ENCODE data around the gene SMAD7.

Gene SMAD7

DNA sequence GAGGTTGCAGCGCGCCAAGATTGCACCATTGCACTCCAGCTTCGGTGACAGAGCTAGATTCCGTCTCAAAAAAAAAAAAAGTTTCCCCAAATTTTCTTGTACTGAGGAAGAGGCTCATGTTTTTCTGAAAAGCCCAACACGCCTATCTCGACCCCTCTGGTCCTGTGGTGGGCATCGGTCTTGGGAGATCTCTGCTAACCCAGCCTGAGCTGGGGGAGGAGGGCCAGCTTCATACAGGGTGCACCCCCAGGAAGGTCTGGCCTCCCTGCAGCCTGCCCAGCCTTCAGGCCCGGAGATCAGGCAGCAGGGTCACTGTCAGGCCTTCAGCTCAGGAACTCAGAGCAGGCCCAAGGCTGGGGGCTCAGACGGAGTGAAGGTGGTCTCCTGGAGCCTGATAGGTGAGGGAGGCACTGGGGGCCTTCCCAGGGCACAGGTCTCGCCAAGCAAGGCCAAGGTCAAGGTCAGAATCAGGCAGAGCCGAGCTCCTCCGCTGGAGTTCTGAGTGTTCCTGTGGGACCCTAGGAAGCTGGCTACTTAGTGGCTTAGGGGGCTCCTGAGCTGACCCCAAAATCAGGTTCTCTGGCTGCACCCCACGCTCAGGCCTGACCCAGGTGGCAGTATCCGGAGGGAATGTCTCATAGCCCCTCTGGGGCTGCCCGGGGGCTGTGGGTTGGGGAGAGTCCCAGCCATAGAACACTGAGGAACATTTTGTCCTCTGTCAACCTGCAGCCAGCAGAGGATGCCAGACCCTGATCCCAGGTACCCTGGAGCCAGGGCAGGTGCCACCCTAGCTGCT, 37.9 kb upstream of the SMAD7 start:
- H3K4me3 Mint-ChIP-seq: no peak overlapping the region
- no peaks in the 10 kb centered on the region for H3K9me3 Mint-ChIP-seq
- peaks cover 65% of the 10 kb centered on the region for H3K4me1 Mint-ChIP-seq
- H3K36me3 Mint-ChIP-seq (ENCODE audit: low read depth): no peaks in the 10 kb centered on the region
- TF ChIP-seq, protein P1, sequence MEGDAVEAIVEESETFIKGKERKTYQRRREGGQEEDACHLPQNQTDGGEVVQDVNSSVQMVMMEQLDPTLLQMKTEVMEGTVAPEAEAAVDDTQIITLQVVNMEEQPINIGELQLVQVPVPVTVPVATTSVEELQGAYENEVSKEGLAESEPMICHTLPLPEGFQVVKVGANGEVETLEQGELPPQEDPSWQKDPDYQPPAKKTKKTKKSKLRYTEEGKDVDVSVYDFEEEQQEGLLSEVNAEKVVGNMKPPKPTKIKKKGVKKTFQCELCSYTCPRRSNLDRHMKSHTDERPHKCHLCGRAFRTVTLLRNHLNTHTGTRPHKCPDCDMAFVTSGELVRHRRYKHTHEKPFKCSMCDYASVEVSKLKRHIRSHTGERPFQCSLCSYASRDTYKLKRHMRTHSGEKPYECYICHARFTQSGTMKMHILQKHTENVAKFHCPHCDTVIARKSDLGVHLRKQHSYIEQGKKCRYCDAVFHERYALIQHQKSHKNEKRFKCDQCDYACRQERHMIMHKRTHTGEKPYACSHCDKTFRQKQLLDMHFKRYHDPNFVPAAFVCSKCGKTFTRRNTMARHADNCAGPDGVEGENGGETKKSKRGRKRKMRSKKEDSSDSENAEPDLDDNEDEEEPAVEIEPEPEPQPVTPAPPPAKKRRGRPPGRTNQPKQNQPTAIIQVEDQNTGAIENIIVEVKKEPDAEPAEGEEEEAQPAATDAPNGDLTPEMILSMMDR (IDR thresholded peaks at IDR 0.05): no peak
- H3K27me3 Mint-ChIP-seq (ENCODE audit: low read depth, poor library complexity): peaks cover 16% of the 10 kb centered on the region
- no peak overlapping the region for H3K27ac Mint-ChIP-seq
- no peak for DNase-seq

DNA sequence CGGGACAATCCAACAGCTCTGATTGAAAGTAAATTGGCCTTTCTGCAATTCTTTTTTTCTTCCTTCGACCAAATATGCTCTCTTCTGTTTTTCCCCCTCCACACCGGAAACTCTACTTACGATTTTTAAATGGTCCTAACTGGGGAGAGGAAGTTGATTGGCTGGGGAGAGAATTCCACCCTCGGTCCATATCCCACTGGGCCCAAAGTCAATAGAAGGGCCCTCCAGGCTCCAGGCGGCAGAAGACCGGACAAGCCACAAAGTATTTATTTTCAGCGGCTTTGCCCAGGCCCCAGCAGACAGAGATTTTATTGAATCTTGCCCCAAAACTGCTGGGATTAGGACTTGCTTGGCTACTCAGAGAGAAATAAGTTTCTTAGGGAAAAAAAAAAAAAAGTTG, 37.1 kb upstream of the SMAD7 start:
- no peak overlapping the region for H3K27ac Mint-ChIP-seq
- no peak for DNase-seq
- no peak overlapping the region for H3K4me3 Mint-ChIP-seq
- H3K27me3 Mint-ChIP-seq (ENCODE audit: low read depth, poor library complexity): peaks cover 14% of the 10 kb centered on the region
- TF ChIP-seq, protein P1 (IDR thresholded peaks at IDR 0.05): no peak
- peaks cover 65% of the 10 kb centered on the region for H3K4me1 Mint-ChIP-seq
- no peaks in the 10 kb centered on the region for H3K36me3 Mint-ChIP-seq (ENCODE audit: low read depth)
- no peaks in the 10 kb centered on the region for H3K9me3 Mint-ChIP-seq

DNA sequence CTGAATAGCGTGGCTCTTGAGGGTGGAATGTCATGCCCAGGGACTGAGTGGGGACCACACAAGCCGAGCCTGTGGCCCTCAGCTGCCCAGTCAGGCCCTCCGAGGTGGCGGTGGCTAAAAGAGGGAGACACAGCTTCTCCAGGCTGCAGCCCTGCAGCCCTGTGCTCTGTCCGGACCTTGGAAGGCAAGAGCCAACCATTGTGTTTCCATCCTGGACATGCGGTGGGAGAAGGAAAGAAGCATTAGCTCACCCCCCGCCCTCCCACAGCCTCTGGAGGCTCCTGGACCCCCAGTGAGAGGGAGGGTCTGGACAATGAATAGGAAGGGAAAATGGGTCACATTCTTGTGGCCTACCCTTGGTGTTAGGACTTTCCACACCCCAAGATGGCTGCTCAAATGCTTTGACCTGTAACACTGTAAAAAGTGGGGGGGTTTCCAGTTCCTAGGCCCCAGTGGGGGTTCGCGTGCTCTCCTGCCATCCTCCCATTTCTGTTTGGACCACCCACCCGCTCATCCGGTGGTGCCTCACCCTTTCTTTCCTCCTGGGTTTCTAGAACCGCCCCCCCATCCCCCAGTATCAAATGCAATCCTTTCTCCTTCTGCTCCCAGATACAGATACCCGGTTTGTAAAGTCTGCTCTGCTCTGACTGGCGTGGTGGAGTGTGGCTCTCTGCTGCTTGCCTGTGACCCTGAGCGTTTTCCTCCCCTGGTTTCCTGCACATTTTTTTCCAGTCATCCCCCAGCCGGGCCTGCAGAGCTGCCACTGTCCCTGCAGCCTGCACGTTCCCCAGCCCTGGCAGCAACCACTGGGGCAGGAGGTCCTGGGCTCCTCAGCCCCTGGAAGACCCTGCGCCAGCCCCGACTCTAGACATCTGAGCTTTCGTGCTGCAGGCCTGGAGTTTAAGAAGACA, 36.3 kb upstream of the SMAD7 start:
- Mint-ChIP-seq H3K4me3 (no peak overlapping the region), H3K36me3 (ENCODE audit: low read depth) (no peaks in the 10 kb centered on the region), H3K27ac (no peak overlapping the region), H3K4me1 (peaks cover 65% of the 10 kb centered on the region), H3K27me3 (ENCODE audit: low read depth, poor library complexity) (peaks cover 7% of the 10 kb centered on the region), H3K9me3 (no peaks in the 10 kb centered on the region)
- no peak for DNase-seq
- TF ChIP-seq, protein P1 (IDR thresholded peaks at IDR 0.05): no peak

DNA sequence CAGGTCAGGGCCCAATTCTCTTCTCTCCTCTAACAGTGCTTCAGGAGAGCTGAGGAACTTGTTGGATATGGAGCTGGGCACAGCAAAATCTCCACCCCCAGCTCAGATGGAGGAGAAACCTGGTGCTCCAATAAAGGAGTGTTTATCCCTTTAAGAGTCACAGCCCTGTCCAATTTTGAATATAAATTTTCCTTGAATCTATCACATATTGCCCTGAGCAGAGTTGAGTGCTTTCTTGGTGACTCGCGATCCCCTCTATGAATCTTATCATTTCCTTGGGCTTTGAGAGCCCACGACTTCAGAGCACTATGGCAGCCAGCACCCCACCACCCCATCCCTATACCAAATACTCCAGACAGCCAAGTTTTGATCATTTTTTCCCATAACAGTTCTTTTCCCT, 34.4 kb upstream of the SMAD7 start:
- no peak overlapping the region for H3K27ac Mint-ChIP-seq
- no peaks in the 10 kb centered on the region for H3K9me3 Mint-ChIP-seq
- TF ChIP-seq, protein P1 (IDR thresholded peaks at IDR 0.05): no peak
- no peaks in the 10 kb centered on the region for H3K36me3 Mint-ChIP-seq (ENCODE audit: low read depth)
- H3K4me3 Mint-ChIP-seq: no peak overlapping the region
- H3K4me1 Mint-ChIP-seq: peaks cover 48% of the 10 kb centered on the region
- peaks cover 7% of the 10 kb centered on the region for H3K27me3 Mint-ChIP-seq (ENCODE audit: low read depth, poor library complexity)
- no peak for DNase-seq

DNA sequence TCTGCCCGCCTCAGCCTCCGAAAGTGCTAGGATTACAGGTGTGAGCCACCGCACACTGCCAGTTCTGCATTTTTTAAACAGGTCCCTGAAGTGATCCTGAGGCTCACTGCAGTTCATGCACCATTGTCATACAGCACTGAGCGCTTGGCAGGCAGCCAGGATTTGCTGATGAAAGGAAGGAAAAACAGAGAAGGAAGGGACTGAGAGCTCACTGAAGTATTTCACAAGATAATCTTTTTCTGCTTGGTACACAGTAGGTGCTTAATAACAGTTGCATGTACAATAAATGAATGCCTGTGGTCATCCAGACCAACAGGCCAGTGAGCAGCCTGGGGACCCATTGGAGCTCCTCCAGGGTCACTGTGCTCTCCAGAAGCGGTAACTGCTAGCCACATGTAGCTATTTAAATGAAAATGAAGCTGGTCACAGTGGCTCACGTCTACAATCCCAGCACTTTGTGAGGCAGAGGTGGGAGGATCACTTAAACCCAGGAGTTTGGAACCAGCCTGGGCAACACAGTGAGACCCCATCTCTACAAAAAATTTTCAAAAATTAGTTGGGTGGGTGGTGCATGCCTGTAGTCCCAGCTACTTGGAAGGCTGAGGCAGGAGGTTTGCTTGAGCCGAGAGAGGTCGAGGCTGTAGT, 33.1 kb upstream of the SMAD7 start:
- DNase-seq: no peak
- TF ChIP-seq, protein P1 (IDR thresholded peaks at IDR 0.05): no peak
- Mint-ChIP-seq H3K27ac (no peak overlapping the region), H3K27me3 (ENCODE audit: low read depth, poor library complexity) (peaks cover 7% of the 10 kb centered on the region), H3K4me1 (peaks cover 36% of the 10 kb centered on the region), H3K4me3 (peak overlapping the region; percentile 32), H3K9me3 (no peaks in the 10 kb centered on the region), H3K36me3 (ENCODE audit: low read depth) (no peaks in the 10 kb centered on the region)
